ENCODE measurements around the gene SLC24A3. TPM values are rescaled to one million over a fixed set of nuclear protein-coding genes. Genes with fewer than 3 reads are reported as not detected.

The SLC24A3 gene
- total RNA-seq, 1 donor from 2014 or later: 0.79 TPM

DNA sequence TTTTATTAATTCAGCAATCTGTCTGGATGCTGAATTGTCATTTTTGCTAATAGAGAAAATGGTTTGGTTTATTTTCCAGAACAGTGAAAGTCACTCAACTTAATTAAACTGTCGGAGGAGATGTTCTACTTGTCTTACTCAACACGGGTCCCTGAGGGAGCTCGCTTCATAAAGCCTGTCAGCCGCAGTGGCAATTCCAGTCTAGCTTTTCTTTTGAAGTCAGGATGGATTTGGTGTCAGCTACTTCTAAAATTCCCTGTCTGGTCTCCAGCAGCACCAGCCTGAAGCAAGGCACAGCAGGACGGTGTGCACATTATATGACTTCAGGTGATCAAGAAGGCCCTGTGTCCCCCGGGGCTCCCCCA is 261.5 kb downstream of the SLC24A3 start:
- Histone ChIP-seq H2AFZ (ENCODE audit: low read depth, low read length) (no peak overlapping the region), H3K9me3 (ENCODE audit: insufficient read depth, low read depth, low read length) (no peaks in the 10 kb centered on the region), H3K36me3 (ENCODE audit: insufficient read depth, low read length) (no peaks in the 10 kb centered on the region), H4K20me1 (ENCODE audit: insufficient read depth, low read length) (no peaks in the 10 kb centered on the region), H3K4me1 (ENCODE audit: insufficient read depth, low read length) (no peaks in the 10 kb centered on the region), H3K27me3 (ENCODE audit: insufficient read depth, low read length) (no peaks in the 10 kb centered on the region), H3K4me3 (ENCODE audit: insufficient read depth, low read depth, low read length) (no peak overlapping the region), H3K79me2 (ENCODE audit: insufficient read depth, low read length) (no peaks in the 10 kb centered on the region), H3K4me2 (ENCODE audit: low read length) (no peak overlapping the region), H3K9ac (ENCODE audit: low read length) (no peak overlapping the region), H3K27ac (ENCODE audit: low read depth, low read length) (no peak overlapping the region)
- Mint-ChIP-seq H3K27me3 (ENCODE audit: low read depth, unreplicated experiment) (peaks cover 41% of the 10 kb centered on the region), H3K9me3 (ENCODE audit: unreplicated experiment) (peaks cover 1% of the 10 kb centered on the region), H3K4me1 (ENCODE audit: low read depth, unreplicated experiment) (no peaks in the 10 kb centered on the region), H3K27ac (ENCODE audit: unreplicated experiment) (no peak overlapping the region), H3K36me3 (ENCODE audit: low read depth, unreplicated experiment) (no peaks in the 10 kb centered on the region), H3K4me3 (ENCODE audit: unreplicated experiment) (no peak overlapping the region)
- DNase-seq (ENCODE audit: low read depth) (no peak), FAIRE-seq (no peak)
- no peak for TF ChIP-seq EZH2 (IDR thresholded peaks at IDR 0.05; ENCODE audit: insufficient read depth, low read length)
- TF ChIP-seq CTCF (IDR thresholded peaks at IDR 0.05; ENCODE audit: insufficient read depth, low read depth, low read length): no peak

GRCh38 chr20:19478320-19478895 is 266.0 kb downstream of the SLC24A3 start:
- no peaks in the 10 kb centered on the region for H3K4me1 Mint-ChIP-seq (ENCODE audit: low read depth, unreplicated experiment)
- FAIRE-seq (no peak), DNase-seq (ENCODE audit: low read depth) (no peak)
- H4K20me1 ChIP-seq (ENCODE audit: insufficient read depth, low read length): no peaks in the 10 kb centered on the region
- TF ChIP-seq EZH2 (IDR thresholded peaks at IDR 0.05; ENCODE audit: insufficient read depth, low read length): no peak
- TF ChIP-seq CTCF (IDR thresholded peaks at IDR 0.05; ENCODE audit: insufficient read depth, low read depth, low read length): no peak
- H3K9me3 ChIP-seq (ENCODE audit: insufficient read depth, low read depth, low read length): no peaks in the 10 kb centered on the region
- no peak overlapping the region for H3K9ac ChIP-seq (ENCODE audit: low read length)
- H3K36me3 ChIP-seq (ENCODE audit: insufficient read depth, low read length): no peaks in the 10 kb centered on the region
- H3K4me1 ChIP-seq (ENCODE audit: insufficient read depth, low read length): no peaks in the 10 kb centered on the region
- H3K79me2 ChIP-seq (ENCODE audit: insufficient read depth, low read length): no peaks in the 10 kb centered on the region
- no peak overlapping the region for H3K4me3 ChIP-seq (ENCODE audit: insufficient read depth, low read depth, low read length)
- no peak overlapping the region for H3K4me3 Mint-ChIP-seq (ENCODE audit: unreplicated experiment)
- H3K4me2 ChIP-seq (ENCODE audit: low read length): no peak overlapping the region
- H3K36me3 Mint-ChIP-seq (ENCODE audit: low read depth, unreplicated experiment): no peaks in the 10 kb centered on the region
- no peak overlapping the region for H3K27ac ChIP-seq (ENCODE audit: low read depth, low read length)
- H3K27ac Mint-ChIP-seq (ENCODE audit: unreplicated experiment): no peak overlapping the region
- H3K9me3 Mint-ChIP-seq (ENCODE audit: unreplicated experiment): peaks cover 3% of the 10 kb centered on the region
- H2AFZ ChIP-seq (ENCODE audit: low read depth, low read length): no peak overlapping the region
- H3K27me3 ChIP-seq (ENCODE audit: insufficient read depth, low read length): no peaks in the 10 kb centered on the region
- peaks cover 39% of the 10 kb centered on the region for H3K27me3 Mint-ChIP-seq (ENCODE audit: low read depth, unreplicated experiment)

- no peak overlapping the region for H3K9ac ChIP-seq (ENCODE audit: low read length)
These were observed 270.3 kb downstream of the SLC24A3 start for GRCh38 chr20:19482726-19483125.

More at GRCh38 chr20:19482726-19483125, 270.3 kb downstream of the SLC24A3 start:
- no peak overlapping the region for H3K4me3 ChIP-seq (ENCODE audit: insufficient read depth, low read depth, low read length)
- FAIRE-seq: no peak
- H3K79me2 ChIP-seq (ENCODE audit: insufficient read depth, low read length): no peaks in the 10 kb centered on the region
- H3K4me1 ChIP-seq (ENCODE audit: insufficient read depth, low read length): no peaks in the 10 kb centered on the region
- H2AFZ ChIP-seq (ENCODE audit: low read depth, low read length): no peak overlapping the region
- no peaks in the 10 kb centered on the region for H3K36me3 ChIP-seq (ENCODE audit: insufficient read depth, low read length)
- H4K20me1 ChIP-seq (ENCODE audit: insufficient read depth, low read length): no peaks in the 10 kb centered on the region
- no peaks in the 10 kb centered on the region for H3K9me3 ChIP-seq (ENCODE audit: insufficient read depth, low read depth, low read length)
- H3K27ac ChIP-seq (ENCODE audit: low read depth, low read length): no peak overlapping the region
- Mint-ChIP-seq H3K4me1 (ENCODE audit: low read depth, unreplicated experiment) (no peaks in the 10 kb centered on the region), H3K4me3 (ENCODE audit: unreplicated experiment) (no peak overlapping the region), H3K27me3 (ENCODE audit: low read depth, unreplicated experiment) (peaks cover 29% of the 10 kb centered on the region), H3K27ac (ENCODE audit: unreplicated experiment) (no peak overlapping the region), H3K9me3 (ENCODE audit: unreplicated experiment) (peaks cover 3% of the 10 kb centered on the region), H3K36me3 (ENCODE audit: low read depth, unreplicated experiment) (no peaks in the 10 kb centered on the region)
- H3K4me2 ChIP-seq (ENCODE audit: low read length): no peak overlapping the region
- DNase-seq (ENCODE audit: low read depth): no peak
- TF ChIP-seq EZH2 (IDR thresholded peaks at IDR 0.05; ENCODE audit: insufficient read depth, low read length) (no peak), CTCF (IDR thresholded peaks at IDR 0.05; ENCODE audit: insufficient read depth, low read depth, low read length) (no peak)
- H3K27me3 ChIP-seq (ENCODE audit: insufficient read depth, low read length): no peaks in the 10 kb centered on the region

Measured in astrocyte (in vitro differentiated cells and primary cell).